ENCODE data around the gene CERS3. TPM values are rescaled to one million over a fixed set of nuclear protein-coding genes. Genes with fewer than 3 reads are reported as not detected.

CERS3 gene
- polyA plus RNA-seq, 3 donors, result 0.04 TPM; not detected in 2

DNA sequence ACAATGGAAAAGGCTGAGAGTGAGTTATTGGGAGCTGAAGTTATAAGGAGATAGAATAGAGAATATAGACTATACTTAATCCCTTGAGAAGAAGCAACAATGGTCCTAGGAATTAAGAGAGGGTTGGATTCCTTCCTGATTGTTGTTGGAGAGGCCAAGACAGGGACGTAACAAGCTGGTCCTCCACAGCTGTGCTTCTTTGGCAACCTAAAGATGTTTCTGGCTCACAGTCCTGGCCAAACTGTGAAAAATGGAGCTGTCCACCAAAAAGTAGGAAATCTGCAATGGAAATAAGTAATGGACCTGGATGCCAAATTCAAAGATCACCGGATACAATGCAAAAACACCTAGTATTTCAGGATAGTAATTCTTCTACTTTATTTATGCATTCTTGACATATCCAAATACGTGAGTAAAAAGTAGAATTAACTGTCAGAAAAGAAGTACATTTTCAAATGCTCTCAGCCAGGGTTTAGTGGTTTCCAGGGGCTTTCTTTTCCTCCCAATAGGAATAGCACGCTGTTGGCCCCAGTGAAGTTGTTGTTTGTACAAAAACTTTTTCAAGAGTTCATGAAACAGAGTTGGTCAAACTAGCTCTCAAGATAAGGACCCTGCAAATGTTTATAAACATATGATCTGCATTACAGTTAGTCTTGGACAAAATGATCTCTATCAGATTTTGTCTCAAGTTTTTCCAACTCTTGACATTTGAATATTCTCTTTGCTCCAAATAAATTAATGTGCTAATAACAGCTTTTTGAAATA, 28.3 kb downstream of the CERS3 start:
- H3K27ac Mint-ChIP-seq, result no peak overlapping the region
- no peaks in the 10 kb centered on the region for H3K4me1 ChIP-seq (ENCODE audit: control insufficient read depth in 1 of 2, insufficient read depth in 2 of 2, low read length in 2 of 2)
- no peak overlapping the region for H2AFZ ChIP-seq (ENCODE audit: insufficient read depth, low read depth, low read length, poor library complexity, severe bottlenecking)
- no peaks in the 10 kb centered on the region for H3K79me2 ChIP-seq (ENCODE audit: insufficient read depth, low read length)
- peak overlapping the region in 1 of 2 donors; percentile 24 for H3K4me3 Mint-ChIP-seq
- H3K9me3 Mint-ChIP-seq, result peaks cover 0 to 6% (median 2%) of the 10 kb centered on the region in 7 donors
- no peak overlapping the region for H3K4me2 ChIP-seq (replicated peaks; ENCODE audit: extremely low read depth, low read length, poor library complexity, severe bottlenecking)
- H3K27me3 Mint-ChIP-seq (ENCODE audit: low read depth in 3 of 3), result peaks cover 15 to 41% (median 16%) of the 10 kb centered on the region in 3 donors
- no peaks in the 10 kb centered on the region for H4K20me1 ChIP-seq (ENCODE audit: insufficient read depth, low read length)
- no peak overlapping the region for H3K9ac ChIP-seq (ENCODE audit: insufficient read depth, low read length, poor library complexity, severe bottlenecking)
- intact Hi-C loops (cut with micrococcal nuclease), result no loop called here
- no peak overlapping the region for H3K27ac ChIP-seq (ENCODE audit: low read depth in 1 of 2, low read length in 2 of 2)
- TF ChIP-seq, protein P1, sequence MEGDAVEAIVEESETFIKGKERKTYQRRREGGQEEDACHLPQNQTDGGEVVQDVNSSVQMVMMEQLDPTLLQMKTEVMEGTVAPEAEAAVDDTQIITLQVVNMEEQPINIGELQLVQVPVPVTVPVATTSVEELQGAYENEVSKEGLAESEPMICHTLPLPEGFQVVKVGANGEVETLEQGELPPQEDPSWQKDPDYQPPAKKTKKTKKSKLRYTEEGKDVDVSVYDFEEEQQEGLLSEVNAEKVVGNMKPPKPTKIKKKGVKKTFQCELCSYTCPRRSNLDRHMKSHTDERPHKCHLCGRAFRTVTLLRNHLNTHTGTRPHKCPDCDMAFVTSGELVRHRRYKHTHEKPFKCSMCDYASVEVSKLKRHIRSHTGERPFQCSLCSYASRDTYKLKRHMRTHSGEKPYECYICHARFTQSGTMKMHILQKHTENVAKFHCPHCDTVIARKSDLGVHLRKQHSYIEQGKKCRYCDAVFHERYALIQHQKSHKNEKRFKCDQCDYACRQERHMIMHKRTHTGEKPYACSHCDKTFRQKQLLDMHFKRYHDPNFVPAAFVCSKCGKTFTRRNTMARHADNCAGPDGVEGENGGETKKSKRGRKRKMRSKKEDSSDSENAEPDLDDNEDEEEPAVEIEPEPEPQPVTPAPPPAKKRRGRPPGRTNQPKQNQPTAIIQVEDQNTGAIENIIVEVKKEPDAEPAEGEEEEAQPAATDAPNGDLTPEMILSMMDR (IDR thresholded peaks at IDR 0.05), result no peak
- DNase-seq, result no peak
- WGBS (ENCODE audit: insufficient coverage), result 79% methylated on average over 1 of the region's 4 CpGs
- no peaks in the 10 kb centered on the region for H3K36me3 ChIP-seq (replicated peaks in 1 of 2; ENCODE audit: control insufficient read depth in 1 of 2, insufficient read depth in 2 of 2, low read length in 2 of 2)
- H3K9me3 ChIP-seq (replicated peaks in 1 of 2; ENCODE audit: control insufficient read depth in 1 of 2, insufficient read depth in 1 of 2, low read length in 2 of 2), result no peaks in the 10 kb centered on the region
- H3K36me3 Mint-ChIP-seq, result no peaks in the 10 kb centered on the region
- H3K4me3 ChIP-seq (replicated peaks in 1 of 3; ENCODE audit: low read depth in 2 of 3, low read length in 3 of 3), result no peak overlapping the region
- peaks cover 11 to 20% of the 10 kb centered on the region in 2 donors for H3K27me3 ChIP-seq (ENCODE audit: control insufficient read depth in 2 of 2, insufficient read depth in 2 of 2, low read length in 2 of 2)
- H3K4me1 Mint-ChIP-seq, result no peaks in the 10 kb centered on the region

DNA sequence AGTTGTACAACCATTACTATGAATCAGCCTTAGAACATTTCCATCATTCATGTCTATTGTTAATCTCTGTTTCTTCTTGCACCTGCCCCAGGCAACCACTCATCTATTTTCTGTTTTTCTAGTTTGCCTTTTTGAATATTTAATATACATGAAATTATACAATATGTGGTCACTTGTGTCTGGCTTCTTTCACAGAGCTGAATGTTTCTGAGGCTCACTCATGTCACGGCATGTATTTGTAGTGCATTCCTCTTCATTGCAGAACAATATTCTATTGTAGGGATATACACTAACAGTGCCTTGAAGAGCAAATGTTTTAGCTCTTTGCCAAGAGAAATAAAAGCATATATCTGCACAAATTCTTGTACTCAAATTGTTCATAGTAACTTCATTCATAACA, 32.9 kb downstream of the CERS3 start:
- no peak overlapping the region for H3K4me3 Mint-ChIP-seq
- Histone ChIP-seq H3K79me2 (ENCODE audit: insufficient read depth, low read length) (no peaks in the 10 kb centered on the region), H3K4me3 (replicated peaks in 1 of 3; ENCODE audit: low read depth in 2 of 3, low read length in 3 of 3) (no peak overlapping the region), H2AFZ (ENCODE audit: insufficient read depth, low read depth, low read length, poor library complexity, severe bottlenecking) (no peak overlapping the region), H3K27me3 (ENCODE audit: control insufficient read depth in 2 of 2, insufficient read depth in 2 of 2, low read length in 2 of 2) (peaks cover 17 to 46% of the 10 kb centered on the region in 2 donors), H3K9ac (ENCODE audit: insufficient read depth, low read length, poor library complexity, severe bottlenecking) (no peak overlapping the region), H4K20me1 (ENCODE audit: insufficient read depth, low read length) (no peaks in the 10 kb centered on the region), H3K4me1 (ENCODE audit: control insufficient read depth in 1 of 2, insufficient read depth in 2 of 2, low read length in 2 of 2) (no peaks in the 10 kb centered on the region), H3K27ac (ENCODE audit: low read depth in 1 of 2, low read length in 2 of 2) (no peak overlapping the region), H3K4me2 (replicated peaks; ENCODE audit: extremely low read depth, low read length, poor library complexity, severe bottlenecking) (no peak overlapping the region), H3K9me3 (replicated peaks in 1 of 2; ENCODE audit: control insufficient read depth in 1 of 2, insufficient read depth in 1 of 2, low read length in 2 of 2) (no peaks in the 10 kb centered on the region), H3K36me3 (replicated peaks in 1 of 2; ENCODE audit: control insufficient read depth in 1 of 2, insufficient read depth in 2 of 2, low read length in 2 of 2) (no peaks in the 10 kb centered on the region)
- peaks cover 0 to 2% (median 0%) of the 10 kb centered on the region in 7 donors for H3K9me3 Mint-ChIP-seq
- no peak overlapping the region for H3K27ac Mint-ChIP-seq
- intact Hi-C loops (cut with micrococcal nuclease), result no loop called here
- WGBS (ENCODE audit: insufficient coverage), result no CpG with 5 or more reads among the region's 1 CpG
- H3K4me1 Mint-ChIP-seq, result no peaks in the 10 kb centered on the region
- no peaks in the 10 kb centered on the region for H3K36me3 Mint-ChIP-seq
- no peak for DNase-seq
- TF ChIP-seq, protein P1 (IDR thresholded peaks at IDR 0.05), result no peak
- peaks cover 9 to 49% (median 27%) of the 10 kb centered on the region in 3 donors for H3K27me3 Mint-ChIP-seq (ENCODE audit: low read depth in 3 of 3)
